Central memory CD8-positive, alpha-beta T cell (primary cell): ENCODE data around the gene PIK3CA.

Experiments used
- ATAC-seq: fragments of 150-1000 bp; cut with Tn5 transposase; replicated peaks from 2 replicates; pipeline ENCODE4 v1.10.0; 2022; ENCODE audit warnings: mild to moderate bottlenecking, moderate FRiP score, moderate number of reproducible peaks; ENCODE audit not compliant: poor library complexity, severe bottlenecking; ENCODE audit errors: extremely low read depth
- DNase-seq, 2 donors: peaks; one replicate each; pipeline ENCODE4 v3.0.0; 2021; ENCODE audit warnings: low spot score in 2 of 2
- H3K27ac Mint-ChIP-seq: one replicate; pipeline ENCODE4 v1.8.0; 2022; ENCODE audit warnings: low read depth, mild to moderate bottlenecking, moderate library complexity, mixed read lengths
- H3K27me3 Mint-ChIP-seq: one replicate; pipeline ENCODE4 v1.8.0; 2022; ENCODE audit warnings: mixed read lengths
- H3K36me3 Mint-ChIP-seq: one replicate; pipeline ENCODE4 v1.8.0; 2022; ENCODE audit warnings: mild to moderate bottlenecking, moderate library complexity, mixed read lengths; ENCODE audit not compliant: insufficient read depth
- H3K4me1 Mint-ChIP-seq: one replicate; pipeline ENCODE4 v1.8.0; 2022; ENCODE audit warnings: mixed read lengths
- H3K4me3 Mint-ChIP-seq: one replicate; pipeline ENCODE4 v1.8.0; 2022; ENCODE audit warnings: mild to moderate bottlenecking, moderate library complexity, mixed read lengths
- H3K9me3 Mint-ChIP-seq: one replicate; pipeline ENCODE4 v1.8.0; 2022; ENCODE audit warnings: mixed read lengths

The PIK3CA gene

DNA sequence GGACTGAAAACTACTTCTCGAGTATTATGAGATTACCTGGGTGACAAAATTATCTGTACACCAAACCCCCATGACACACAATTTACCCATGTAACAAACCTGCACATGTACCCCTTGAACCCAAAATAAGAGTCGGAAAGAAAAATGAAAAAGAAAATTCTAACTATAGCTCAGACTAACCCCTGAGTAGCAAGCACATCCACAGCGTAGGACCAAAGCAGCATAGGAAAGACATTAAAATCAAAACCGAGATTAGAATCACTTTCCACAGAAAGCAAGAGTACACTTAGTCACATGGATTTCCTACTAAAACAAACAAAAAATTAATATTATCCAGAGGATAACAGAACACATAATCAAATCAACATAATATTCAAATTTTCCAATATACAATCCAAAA, 6.3 kb upstream of the PIK3CA start:
- ATAC-seq (no peak), DNase-seq (no peak)
- H3K27me3 Mint-ChIP-seq: peaks cover 60% of the 10 kb centered on the region
- H3K9me3 Mint-ChIP-seq: no peaks in the 10 kb centered on the region
- H3K36me3 Mint-ChIP-seq: peaks cover 2% of the 10 kb centered on the region
- peaks cover 3% of the 10 kb centered on the region for H3K4me1 Mint-ChIP-seq
- no peak overlapping the region for H3K4me3 Mint-ChIP-seq
- H3K27ac Mint-ChIP-seq: no peak overlapping the region

DNA sequence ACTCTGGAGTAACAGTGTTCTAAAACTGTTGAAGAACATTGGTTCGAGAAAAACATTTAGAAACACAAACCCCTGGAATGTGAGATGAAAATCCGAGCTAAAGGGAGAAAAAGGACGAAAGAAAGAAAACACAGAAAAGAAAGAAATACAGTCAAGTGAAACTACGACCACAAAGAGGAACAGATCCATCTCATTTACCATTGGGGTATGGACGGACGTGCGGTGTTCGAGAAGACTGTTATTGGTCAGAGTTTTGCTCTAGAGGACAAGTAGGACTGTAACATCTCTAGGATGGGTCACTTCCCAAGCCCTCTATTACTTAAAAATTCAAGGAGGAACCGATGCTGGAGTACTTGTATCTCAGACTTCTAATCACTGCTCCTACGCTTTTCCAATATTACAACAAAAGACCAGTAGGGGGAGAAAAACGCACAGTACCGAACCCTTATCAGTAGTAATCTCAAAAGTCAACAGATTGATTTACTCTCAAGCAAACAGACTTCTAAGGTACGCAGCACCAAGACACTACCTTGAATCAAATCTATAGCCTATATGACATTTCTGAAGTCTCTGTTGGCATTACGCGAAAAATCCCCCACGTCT, 1.1 kb upstream of the PIK3CA start:
- H3K4me3 Mint-ChIP-seq: no peak overlapping the region
- no peaks in the 10 kb centered on the region for H3K9me3 Mint-ChIP-seq
- ATAC-seq (peak; percentile 33), DNase-seq (no peak)
- H3K36me3 Mint-ChIP-seq: peaks cover 10% of the 10 kb centered on the region
- H3K4me1 Mint-ChIP-seq: peaks cover 26% of the 10 kb centered on the region
- peaks cover 10% of the 10 kb centered on the region for H3K27me3 Mint-ChIP-seq
- H3K27ac Mint-ChIP-seq: no peak overlapping the region

DNA sequence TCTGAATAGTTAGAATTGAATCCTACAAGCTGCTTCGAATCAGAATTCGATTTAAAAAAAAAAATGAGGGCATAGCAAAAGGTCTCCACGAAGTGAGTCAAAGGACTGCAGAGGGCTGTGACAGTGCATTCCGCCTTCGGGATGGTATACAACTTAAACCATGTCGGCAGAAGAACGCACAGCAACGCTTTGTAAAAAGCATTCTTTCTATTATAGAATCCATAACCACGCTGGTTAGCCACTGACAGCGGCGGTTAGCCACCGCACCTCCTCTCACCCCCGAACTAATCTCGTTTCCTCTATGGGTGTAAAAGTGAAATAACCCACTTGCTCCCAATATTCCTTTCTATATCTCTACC, 664 bp upstream of the PIK3CA start:
- no peak for DNase-seq
- no peaks in the 10 kb centered on the region for H3K9me3 Mint-ChIP-seq
- H3K4me3 Mint-ChIP-seq: no peak overlapping the region
- H3K4me1 Mint-ChIP-seq: peaks cover 31% of the 10 kb centered on the region
- peaks cover 10% of the 10 kb centered on the region for H3K36me3 Mint-ChIP-seq
- peak; percentile 38 for ATAC-seq
- no peak overlapping the region for H3K27ac Mint-ChIP-seq
- peaks cover 8% of the 10 kb centered on the region for H3K27me3 Mint-ChIP-seq

DNA sequence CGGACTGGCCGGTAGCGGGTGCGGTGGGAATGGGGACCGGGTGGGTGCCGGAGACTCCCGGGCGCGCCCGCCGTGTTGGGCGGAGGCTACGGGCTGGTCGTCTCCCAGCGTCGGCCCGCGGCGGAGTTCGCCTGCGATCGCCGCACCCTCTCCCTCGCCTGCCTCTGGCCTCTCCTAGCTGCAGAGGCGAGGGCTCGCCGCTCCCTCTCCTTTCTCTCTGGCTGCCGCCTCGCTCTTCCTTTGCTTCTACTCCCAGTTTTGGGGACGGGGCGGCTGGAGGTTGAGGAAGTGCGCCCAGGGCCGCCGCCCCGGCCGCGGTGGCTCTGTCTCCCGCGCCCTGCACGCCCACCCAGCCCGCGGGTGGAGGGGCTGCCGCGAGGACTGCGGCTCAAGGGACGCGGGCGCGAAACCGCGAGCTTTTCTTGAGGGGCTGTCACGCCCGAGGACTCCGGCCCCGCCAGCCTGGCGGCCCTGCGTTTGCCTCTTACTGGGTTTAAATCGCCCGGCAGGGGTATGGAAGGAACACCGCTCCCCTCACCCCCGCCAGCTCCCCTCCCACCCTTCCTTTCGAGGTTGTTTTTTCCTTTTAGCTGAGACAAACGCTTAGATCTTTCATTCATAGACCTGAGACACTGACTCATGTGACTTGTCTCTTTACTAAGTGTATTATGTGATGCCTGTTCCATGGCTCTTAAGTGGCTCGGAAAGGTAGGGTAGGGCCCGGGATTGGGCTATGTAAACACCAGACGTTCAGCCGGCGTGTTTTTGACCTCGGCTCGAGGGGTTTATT, 654 bp downstream of the PIK3CA start:
- ATAC-seq: peak; percentile 17
- Mint-ChIP-seq H3K9me3 (no peaks in the 10 kb centered on the region), H3K27ac (no peak overlapping the region), H3K36me3 (peaks cover 10% of the 10 kb centered on the region), H3K4me3 (no peak overlapping the region), H3K4me1 (peaks cover 33% of the 10 kb centered on the region), H3K27me3 (peaks cover 3% of the 10 kb centered on the region)
- peak; percentile 17 to 21 for DNase-seq

DNA sequence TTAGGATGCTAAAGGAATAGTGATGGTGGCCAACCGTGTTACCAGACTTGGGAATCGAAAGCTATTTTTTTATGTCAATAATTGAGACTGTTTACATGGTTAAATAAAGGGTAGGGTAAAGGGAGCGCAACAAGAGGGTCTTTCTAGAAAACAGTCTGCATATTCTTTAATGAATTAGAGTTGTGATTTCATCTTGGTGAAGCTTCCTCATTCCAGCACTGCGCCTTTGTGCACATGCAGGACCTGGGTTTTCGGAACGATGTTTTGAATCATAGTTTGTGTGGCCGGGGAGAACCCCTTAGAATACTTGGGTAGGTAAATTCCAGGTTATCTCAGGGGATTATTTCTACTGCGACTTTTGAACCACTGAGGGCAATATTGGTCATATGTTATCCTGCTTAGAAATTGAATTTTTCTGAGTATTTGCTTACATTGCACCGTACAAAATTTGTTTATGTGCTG, 1.3 kb downstream of the PIK3CA start:
- H3K27ac Mint-ChIP-seq: no peak overlapping the region
- H3K4me3 Mint-ChIP-seq: no peak overlapping the region
- H3K36me3 Mint-ChIP-seq: peaks cover 10% of the 10 kb centered on the region
- H3K4me1 Mint-ChIP-seq: peaks cover 33% of the 10 kb centered on the region
- H3K27me3 Mint-ChIP-seq: no peaks in the 10 kb centered on the region
- no peak for ATAC-seq
- no peaks in the 10 kb centered on the region for H3K9me3 Mint-ChIP-seq
- no peak for DNase-seq

- ATAC-seq: no peak
- Mint-ChIP-seq H3K27me3 (no peaks in the 10 kb centered on the region), H3K9me3 (no peaks in the 10 kb centered on the region), H3K36me3 (peaks cover 10% of the 10 kb centered on the region), H3K27ac (no peak overlapping the region), H3K4me3 (no peak overlapping the region), H3K4me1 (peaks cover 33% of the 10 kb centered on the region)
- no peak for DNase-seq
These were observed 1.8 kb downstream of the PIK3CA start for GRCh38 chr3:179149951-179150350.

DNA sequence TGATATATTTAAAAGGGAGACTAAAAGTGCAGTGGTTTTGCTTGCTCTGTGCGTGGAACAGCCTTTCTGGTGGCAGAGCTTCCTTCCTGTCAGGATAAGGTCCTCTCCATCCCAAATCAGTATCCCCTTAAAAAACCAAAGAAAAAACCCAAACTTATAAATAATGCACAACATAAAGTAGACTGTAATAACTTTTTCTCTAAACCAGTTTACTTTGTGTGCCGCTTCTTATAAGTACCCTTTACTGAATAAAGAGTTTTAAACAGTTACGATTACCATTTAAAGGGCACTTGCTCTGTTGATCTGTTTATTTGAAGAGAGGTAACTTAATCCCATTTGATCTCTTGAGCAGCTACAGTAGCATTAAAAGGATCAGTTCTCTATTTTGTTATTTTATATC, 2.5 kb downstream of the PIK3CA start:
- no peak overlapping the region for H3K4me3 Mint-ChIP-seq
- H3K36me3 Mint-ChIP-seq: peaks cover 10% of the 10 kb centered on the region
- H3K27ac Mint-ChIP-seq: no peak overlapping the region
- no peak for DNase-seq
- peaks cover 33% of the 10 kb centered on the region for H3K4me1 Mint-ChIP-seq
- no peaks in the 10 kb centered on the region for H3K9me3 Mint-ChIP-seq
- H3K27me3 Mint-ChIP-seq: no peaks in the 10 kb centered on the region
- no peak for ATAC-seq

GRCh38 chr3:179151474-179151873, 3.3 kb downstream of the PIK3CA start:
- Mint-ChIP-seq H3K4me1 (peaks cover 42% of the 10 kb centered on the region), H3K4me3 (no peak overlapping the region), H3K36me3 (peaks cover 10% of the 10 kb centered on the region), H3K9me3 (no peaks in the 10 kb centered on the region), H3K27me3 (no peaks in the 10 kb centered on the region), H3K27ac (no peak overlapping the region)
- DNase-seq: no peak
- ATAC-seq: no peak

GRCh38 chr3:179156170-179156569, 8.0 kb downstream of the PIK3CA start:
- H3K9me3 Mint-ChIP-seq: no peaks in the 10 kb centered on the region
- DNase-seq: no peak
- peaks cover 44% of the 10 kb centered on the region for H3K4me1 Mint-ChIP-seq
- no peaks in the 10 kb centered on the region for H3K36me3 Mint-ChIP-seq
- H3K27me3 Mint-ChIP-seq: no peaks in the 10 kb centered on the region
- no peak for ATAC-seq
- H3K4me3 Mint-ChIP-seq: no peak overlapping the region
- H3K27ac Mint-ChIP-seq: no peak overlapping the region

- Mint-ChIP-seq H3K4me3 (no peak overlapping the region), H3K27ac (no peak overlapping the region), H3K4me1 (peaks cover 42% of the 10 kb centered on the region), H3K9me3 (no peaks in the 10 kb centered on the region), H3K27me3 (no peaks in the 10 kb centered on the region), H3K36me3 (no peaks in the 10 kb centered on the region)
- DNase-seq (no peak), ATAC-seq (no peak)
These were observed 8.6 kb downstream of the PIK3CA start for GRCh38 chr3:179156775-179157174.

GRCh38 chr3:179158336-179159039, 10.3 kb downstream of the PIK3CA start:
- DNase-seq (no peak), ATAC-seq (no peak)
- H3K4me3 Mint-ChIP-seq: no peak overlapping the region
- H3K27ac Mint-ChIP-seq: no peak overlapping the region
- H3K9me3 Mint-ChIP-seq: no peaks in the 10 kb centered on the region
- H3K36me3 Mint-ChIP-seq: no peaks in the 10 kb centered on the region
- H3K27me3 Mint-ChIP-seq: no peaks in the 10 kb centered on the region
- H3K4me1 Mint-ChIP-seq: peaks cover 39% of the 10 kb centered on the region

GRCh38 chr3:179163503-179163902, 15.3 kb downstream of the PIK3CA start:
- no peak overlapping the region for H3K27ac Mint-ChIP-seq
- H3K4me3 Mint-ChIP-seq: no peak overlapping the region
- no peaks in the 10 kb centered on the region for H3K36me3 Mint-ChIP-seq
- H3K27me3 Mint-ChIP-seq: no peaks in the 10 kb centered on the region
- ATAC-seq: no peak
- no peaks in the 10 kb centered on the region for H3K9me3 Mint-ChIP-seq
- peaks cover 48% of the 10 kb centered on the region for H3K4me1 Mint-ChIP-seq
- no peak for DNase-seq

DNA sequence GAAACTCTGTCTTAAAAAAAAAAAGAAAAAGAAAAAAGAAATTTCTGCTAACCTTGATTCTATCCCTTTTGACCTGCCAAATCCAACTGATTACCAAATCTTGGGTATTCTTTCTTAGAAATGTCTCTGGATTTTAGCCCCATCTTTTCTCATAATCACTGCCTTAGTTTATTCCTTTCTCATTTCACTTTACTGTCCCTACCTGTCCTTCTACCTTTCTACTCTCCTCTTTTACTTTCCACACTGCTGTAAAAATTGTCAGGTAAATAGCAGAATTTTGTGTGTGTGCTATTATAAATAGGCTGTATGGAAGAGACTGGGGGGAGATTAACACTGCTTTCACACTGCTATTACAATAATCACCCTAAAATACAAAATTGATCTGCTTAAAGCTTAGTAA, 16.7 kb downstream of the PIK3CA start:
- Mint-ChIP-seq H3K36me3 (peaks cover 2% of the 10 kb centered on the region), H3K27me3 (no peaks in the 10 kb centered on the region), H3K27ac (no peak overlapping the region), H3K4me1 (peaks cover 59% of the 10 kb centered on the region), H3K9me3 (no peaks in the 10 kb centered on the region), H3K4me3 (no peak overlapping the region)
- no peak for DNase-seq
- no peak for ATAC-seq
